Left renal pelvis (tissue), 4 donors: ENCODE data around the gene TCL1B. TPM values are rescaled to one million over a fixed set of nuclear protein-coding genes. Genes with fewer than 3 reads are reported as not detected.

ENCODE experiments used
- DNase-seq, 4 donors: peaks; one replicate each; pipeline ENCODE4 v3.0.0-alpha.2; 2013; ENCODE audit warnings: low read depth in 4 of 4, low spot score in 3 of 4
- polyA plus RNA-seq, 4 donors: library from polyadenylated mRNA; unstranded; fragments of 120-200 nt; gene quantifications; one replicate each; pipeline ENCODE4 v1.2.1, GENCODE V29; 2013; ENCODE audit not compliant: insufficient read length in 4 of 4

Gene TCL1B
- polyA plus RNA-seq = 1 to 10 TPM in 1 of 4 donors, under 1 TPM in 2, not detected in 1; 0.20 to 1.0 (median 0.38) TPM

GRCh38 chr14:95685978-95686922 lies at the start of gene TCL1B:
Gene TCL1B (plus strand): TSS chr14:95686426. CDS start chr14:95686468, 42 bp downstream.
- DNase-seq = no peak

GRCh38 chr14:95644981-95645380 lies 41.2 kb upstream of the TCL1B start:
- no peak for DNase-seq

- DNase-seq = no peak
Observed at GRCh38 chr14:95645389-95645996, 40.7 kb upstream of the TCL1B start.

GRCh38 chr14:95647926-95648325 lies 38.3 kb upstream of the TCL1B start:
- no peak for DNase-seq

GRCh38 chr14:95649230-95649629 lies 37.0 kb upstream of the TCL1B start:
- no peak for DNase-seq

GRCh38 chr14:95651028-95651427 lies 35.2 kb upstream of the TCL1B start:
- DNase-seq = no peak

- DNase-seq = peak; percentile 33 to 46 (median 44)
Observed at GRCh38 chr14:95651821-95652583, 34.2 kb upstream of the TCL1B start.

GRCh38 chr14:95652690-95653089 lies 33.5 kb upstream of the TCL1B start:
- no peak for DNase-seq

GRCh38 chr14:95655461-95655860 lies 30.8 kb upstream of the TCL1B start:
- no peak for DNase-seq

- DNase-seq = no peak
Observed at GRCh38 chr14:95656634-95657033, 29.6 kb upstream of the TCL1B start.

- DNase-seq = no peak
Observed at GRCh38 chr14:95657454-95657853, 28.8 kb upstream of the TCL1B start.

- DNase-seq = no peak
Observed at GRCh38 chr14:95659293-95659989, 26.8 kb upstream of the TCL1B start.

GRCh38 chr14:95659990-95660385 lies 26.2 kb upstream of the TCL1B start:
- DNase-seq = no peak

GRCh38 chr14:95660651-95661515 lies 25.3 kb upstream of the TCL1B start:
- no peak for DNase-seq

- DNase-seq = no peak
Observed at GRCh38 chr14:95662376-95663186, 23.6 kb upstream of the TCL1B start.

- DNase-seq = no peak
Observed at GRCh38 chr14:95663226-95663797, 22.9 kb upstream of the TCL1B start.

GRCh38 chr14:95664066-95664465 lies 22.2 kb upstream of the TCL1B start:
- no peak for DNase-seq

GRCh38 chr14:95664546-95664945 lies 21.7 kb upstream of the TCL1B start:
- no peak for DNase-seq
